ENCODE data around the gene AVPI1.

Gene AVPI1

GRCh38 chr10:97675222-97675621 is 11.8 kb downstream of the AVPI1 start:
- no peaks in the 10 kb centered on the region for H3K27me3 ChIP-seq (ENCODE audit: insufficient read depth, insufficient read length)
- H3K4me1 ChIP-seq (ENCODE audit: insufficient read depth, insufficient read length): no peaks in the 10 kb centered on the region
- no peaks in the 10 kb centered on the region for H3K9me3 ChIP-seq (ENCODE audit: insufficient read depth, low read length)
- no peak for DNase-seq (ENCODE audit: low read depth, low spot score)
- TF ChIP-seq ZNF274 (IDR thresholded peaks at IDR 0.05; ENCODE audit: low read depth, low read length) (no peak), SUZ12 (IDR thresholded peaks at IDR 0.05; ENCODE audit: extremely low read depth, insufficient read depth, insufficient read length) (no peak), YY1 (IDR thresholded peaks at IDR 0.05; ENCODE audit: insufficient read depth, insufficient read length) (no peak)
- no peak overlapping the region for H3K9ac ChIP-seq (ENCODE audit: insufficient read length, low read depth)
- peaks cover 49% of the 10 kb centered on the region for H3K36me3 ChIP-seq (ENCODE audit: insufficient read depth, insufficient read length, low read length)
- H3K4me3 ChIP-seq (ENCODE audit: insufficient read length, low read depth): no peak overlapping the region

- no peaks in the 10 kb centered on the region for H3K27me3 ChIP-seq (ENCODE audit: insufficient read depth, insufficient read length)
- no peak overlapping the region for H3K9ac ChIP-seq (ENCODE audit: insufficient read length, low read depth)
- no peak for DNase-seq (ENCODE audit: low read depth, low spot score)
- H3K9me3 ChIP-seq (ENCODE audit: insufficient read depth, low read length): no peaks in the 10 kb centered on the region
- TF ChIP-seq ZNF274 (IDR thresholded peaks at IDR 0.05; ENCODE audit: low read depth, low read length): no peak
- no peak for TF ChIP-seq YY1 (IDR thresholded peaks at IDR 0.05; ENCODE audit: insufficient read depth, insufficient read length)
- TF ChIP-seq SUZ12 (IDR thresholded peaks at IDR 0.05; ENCODE audit: extremely low read depth, insufficient read depth, insufficient read length): no peak
- H3K36me3 ChIP-seq (ENCODE audit: insufficient read depth, insufficient read length, low read length): peaks cover 57% of the 10 kb centered on the region
- no peaks in the 10 kb centered on the region for H3K4me1 ChIP-seq (ENCODE audit: insufficient read depth, insufficient read length)
- no peak overlapping the region for H3K4me3 ChIP-seq (ENCODE audit: insufficient read length, low read depth)
Measured at GRCh38 chr10:97673736-97674525, 13.1 kb downstream of the AVPI1 start.

GRCh38 chr10:97669571-97669970 is 17.5 kb downstream of the AVPI1 start:
- no peaks in the 10 kb centered on the region for H3K4me1 ChIP-seq (ENCODE audit: insufficient read depth, insufficient read length)
- no peak overlapping the region for H3K9ac ChIP-seq (ENCODE audit: insufficient read length, low read depth)
- H3K36me3 ChIP-seq (ENCODE audit: insufficient read depth, insufficient read length, low read length): peaks cover 54% of the 10 kb centered on the region
- no peak overlapping the region for H3K4me3 ChIP-seq (ENCODE audit: insufficient read length, low read depth)
- DNase-seq (ENCODE audit: low read depth, low spot score): no peak
- H3K9me3 ChIP-seq (ENCODE audit: insufficient read depth, low read length): no peaks in the 10 kb centered on the region
- TF ChIP-seq YY1 (IDR thresholded peaks at IDR 0.05; ENCODE audit: insufficient read depth, insufficient read length) (no peak), SUZ12 (IDR thresholded peaks at IDR 0.05; ENCODE audit: extremely low read depth, insufficient read depth, insufficient read length) (no peak), ZNF274 (IDR thresholded peaks at IDR 0.05; ENCODE audit: low read depth, low read length) (no peak)
- no peaks in the 10 kb centered on the region for H3K27me3 ChIP-seq (ENCODE audit: insufficient read depth, insufficient read length)

GRCh38 chr10:97667463-97667862 is 19.6 kb downstream of the AVPI1 start:
- peaks cover 49% of the 10 kb centered on the region for H3K36me3 ChIP-seq (ENCODE audit: insufficient read depth, insufficient read length, low read length)

GRCh38 chr10:97666992-97667391 is 20.0 kb downstream of the AVPI1 start:
- no peak for DNase-seq (ENCODE audit: low read depth, low spot score)
- no peak overlapping the region for H3K4me3 ChIP-seq (ENCODE audit: insufficient read length, low read depth)
- TF ChIP-seq ZNF274 (IDR thresholded peaks at IDR 0.05; ENCODE audit: low read depth, low read length) (no peak), YY1 (IDR thresholded peaks at IDR 0.05; ENCODE audit: insufficient read depth, insufficient read length) (no peak), SUZ12 (IDR thresholded peaks at IDR 0.05; ENCODE audit: extremely low read depth, insufficient read depth, insufficient read length) (no peak)
- H3K27me3 ChIP-seq (ENCODE audit: insufficient read depth, insufficient read length): no peaks in the 10 kb centered on the region
- no peak overlapping the region for H3K9ac ChIP-seq (ENCODE audit: insufficient read length, low read depth)
- H3K9me3 ChIP-seq (ENCODE audit: insufficient read depth, low read length): no peaks in the 10 kb centered on the region
- H3K4me1 ChIP-seq (ENCODE audit: insufficient read depth, insufficient read length): no peaks in the 10 kb centered on the region
- H3K36me3 ChIP-seq (ENCODE audit: insufficient read depth, insufficient read length, low read length): peaks cover 54% of the 10 kb centered on the region

More at GRCh38 chr10:97667463-97667862, 19.6 kb downstream of the AVPI1 start:
- Histone ChIP-seq H3K9me3 (ENCODE audit: insufficient read depth, low read length) (no peaks in the 10 kb centered on the region), H3K27me3 (ENCODE audit: insufficient read depth, insufficient read length) (no peaks in the 10 kb centered on the region), H3K4me3 (ENCODE audit: insufficient read length, low read depth) (no peak overlapping the region), H3K9ac (ENCODE audit: insufficient read length, low read depth) (no peak overlapping the region), H3K4me1 (ENCODE audit: insufficient read depth, insufficient read length) (no peaks in the 10 kb centered on the region)
- no peak for TF ChIP-seq SUZ12 (IDR thresholded peaks at IDR 0.05; ENCODE audit: extremely low read depth, insufficient read depth, insufficient read length)
- no peak for TF ChIP-seq YY1 (IDR thresholded peaks at IDR 0.05; ENCODE audit: insufficient read depth, insufficient read length)
- TF ChIP-seq ZNF274 (IDR thresholded peaks at IDR 0.05; ENCODE audit: low read depth, low read length): no peak
- DNase-seq (ENCODE audit: low read depth, low spot score): no peak

GRCh38 chr10:97664282-97664850 is 22.7 kb downstream of the AVPI1 start:
- Histone ChIP-seq H3K4me1 (ENCODE audit: insufficient read depth, insufficient read length) (no peaks in the 10 kb centered on the region), H3K9ac (ENCODE audit: insufficient read length, low read depth) (no peak overlapping the region), H3K4me3 (ENCODE audit: insufficient read length, low read depth) (no peak overlapping the region), H3K27me3 (ENCODE audit: insufficient read depth, insufficient read length) (no peaks in the 10 kb centered on the region), H3K9me3 (ENCODE audit: insufficient read depth, low read length) (no peaks in the 10 kb centered on the region), H3K36me3 (ENCODE audit: insufficient read depth, insufficient read length, low read length) (peaks cover 48% of the 10 kb centered on the region)
- TF ChIP-seq ZNF274 (IDR thresholded peaks at IDR 0.05; ENCODE audit: low read depth, low read length): no peak
- no peak for DNase-seq (ENCODE audit: low read depth, low spot score)

GRCh38 chr10:97659589-97659988 is 27.5 kb downstream of the AVPI1 start:
- Histone ChIP-seq H3K4me3 (ENCODE audit: insufficient read length, low read depth) (no peak overlapping the region), H3K36me3 (ENCODE audit: insufficient read depth, insufficient read length, low read length) (peaks cover 41% of the 10 kb centered on the region), H3K4me1 (ENCODE audit: insufficient read depth, insufficient read length) (no peaks in the 10 kb centered on the region), H3K9me3 (ENCODE audit: insufficient read depth, low read length) (no peaks in the 10 kb centered on the region), H3K27me3 (ENCODE audit: insufficient read depth, insufficient read length) (no peaks in the 10 kb centered on the region), H3K9ac (ENCODE audit: insufficient read length, low read depth) (no peak overlapping the region)
- no peak for DNase-seq (ENCODE audit: low read depth, low spot score)
- TF ChIP-seq ZNF274 (IDR thresholded peaks at IDR 0.05; ENCODE audit: low read depth, low read length) (no peak), SUZ12 (IDR thresholded peaks at IDR 0.05; ENCODE audit: extremely low read depth, insufficient read depth, insufficient read length) (no peak), YY1 (IDR thresholded peaks at IDR 0.05; ENCODE audit: insufficient read depth, insufficient read length) (no peak)

All from NT2/D1 (cell line).